Glomerular visceral epithelial cell (primary cell): ENCODE data around the gene SEC61A2.

ENCODE experiments used
- DNase-seq: peaks from one replicate; pipeline ENCODE4 v3.0.0-alpha.2; 2016; ENCODE audit errors: extremely low spot score

SEC61A2 gene

GRCh38 chr10:12196531-12197211, 67.2 kb downstream of the SEC61A2 start:
- no peak for DNase-seq

- DNase-seq, result no peak
Observed at GRCh38 chr10:12198156-12198555, 68.7 kb downstream of the SEC61A2 start.

- DNase-seq, result no peak
Observed at GRCh38 chr10:12200850-12201249, 71.4 kb downstream of the SEC61A2 start.

GRCh38 chr10:12201543-12201942, 72.1 kb downstream of the SEC61A2 start:
- DNase-seq, result peak; percentile 28

GRCh38 chr10:12202226-12202625, 72.7 kb downstream of the SEC61A2 start:
- no peak for DNase-seq

GRCh38 chr10:12205082-12205481, 75.6 kb downstream of the SEC61A2 start:
- no peak for DNase-seq

GRCh38 chr10:12207114-12207513, 77.6 kb downstream of the SEC61A2 start:
- DNase-seq, result no peak

- no peak for DNase-seq
Observed at GRCh38 chr10:12208460-12208859, 79.0 kb downstream of the SEC61A2 start.

GRCh38 chr10:12212454-12212853, 83.0 kb downstream of the SEC61A2 start:
- DNase-seq, result no peak

- DNase-seq, result no peak
Observed at GRCh38 chr10:12213621-12214020, 84.1 kb downstream of the SEC61A2 start.

- no peak for DNase-seq
Observed at GRCh38 chr10:12214093-12214492, 84.6 kb downstream of the SEC61A2 start.

GRCh38 chr10:12214763-12215218, 85.3 kb downstream of the SEC61A2 start:
- peak; percentile 47 for DNase-seq
